ENCODE measurements around the gene ZC3H12C.

Gene ZC3H12C

GRCh38 chr11:110090466-110091026 lies 2.6 kb upstream of the ZC3H12C start:
- no peak overlapping the region for H3K4me3 ChIP-seq (ENCODE audit: insufficient read depth in 1 of 2, low read depth in 1 of 2, low read length in 2 of 2)
- DNase-seq, result no peak
- no peak overlapping the region for H4K91ac ChIP-seq (ENCODE audit: low read length)
- no peak overlapping the region for H2BK5ac ChIP-seq (ENCODE audit: low read depth, low read length, poor library complexity, severe bottlenecking)
- no peaks in the 10 kb centered on the region for H3K9me3 ChIP-seq (ENCODE audit: control insufficient read depth, low read length)
- H3K27ac ChIP-seq (ENCODE audit: low read length, poor library complexity, severe bottlenecking), result no peak overlapping the region
- no peak overlapping the region for H2AK5ac ChIP-seq (ENCODE audit: low read length, severe bottlenecking)
- no peaks in the 10 kb centered on the region for H3K27me3 ChIP-seq (ENCODE audit: control insufficient read depth in 1 of 2, insufficient read depth in 1 of 2, low read length in 2 of 2)
- H4K8ac ChIP-seq (ENCODE audit: low read length), result no peak overlapping the region
- WGBS, result 100% methylated on average over 5 of the region's 6 CpGs
- no peak overlapping the region for H3K23ac ChIP-seq (ENCODE audit: low read length in 2 of 2)
- H3K79me1 ChIP-seq (replicated peaks; ENCODE audit: low read length, poor library complexity, severe bottlenecking), result peaks cover 1% of the 10 kb centered on the region
- H3K9ac ChIP-seq (ENCODE audit: low read length), result no peak overlapping the region
- no peak overlapping the region for H3K18ac ChIP-seq (ENCODE audit: low read depth in 1 of 2, low read length in 2 of 2)
- H2BK12ac ChIP-seq (ENCODE audit: low read length in 2 of 2), result no peak overlapping the region
- H3K4ac ChIP-seq (ENCODE audit: low read depth in 1 of 2, low read length in 2 of 2), result no peak overlapping the region
- no peak overlapping the region for H3K4me2 ChIP-seq (ENCODE audit: low read length, poor library complexity, severe bottlenecking)
- peaks cover 10% of the 10 kb centered on the region for H3K4me1 ChIP-seq (ENCODE audit: control insufficient read depth, insufficient read depth, low read depth, low read length)
- H2AFZ ChIP-seq (ENCODE audit: low read depth, low read length), result no peak overlapping the region
- H2BK15ac ChIP-seq (ENCODE audit: low read depth, poor library complexity, severe bottlenecking), result no peak overlapping the region
- no peak overlapping the region for H3K14ac ChIP-seq (ENCODE audit: low read length in 2 of 2)
- H3K36me3 ChIP-seq (ENCODE audit: control insufficient read depth in 1 of 2, insufficient read depth in 2 of 2, low read depth in 1 of 2, low read length in 2 of 2), result no peaks in the 10 kb centered on the region
- no peak overlapping the region for H2BK120ac ChIP-seq (ENCODE audit: low read depth, low read length)

- peak overlapping the region; percentile 74 for H4K8ac ChIP-seq (ENCODE audit: low read length)
- peak overlapping the region; percentile 53 for H2BK5ac ChIP-seq (ENCODE audit: low read depth, low read length, poor library complexity, severe bottlenecking)
- no peak overlapping the region for H2AK5ac ChIP-seq (ENCODE audit: low read length, severe bottlenecking)
- no peaks in the 10 kb centered on the region for H3K36me3 ChIP-seq (ENCODE audit: control insufficient read depth in 1 of 2, insufficient read depth in 2 of 2, low read depth in 1 of 2, low read length in 2 of 2)
- peak overlapping the region; percentile 29 for H2AFZ ChIP-seq (ENCODE audit: low read depth, low read length)
- H3K18ac ChIP-seq (ENCODE audit: low read depth in 1 of 2, low read length in 2 of 2), result peak overlapping the region; percentile 81 to 92
- H4K91ac ChIP-seq (ENCODE audit: low read length), result peak overlapping the region; percentile 54
- peak overlapping the region; percentile 56 to 89 for H2BK12ac ChIP-seq (ENCODE audit: low read length in 2 of 2)
- H2BK120ac ChIP-seq (ENCODE audit: low read depth, low read length), result peak overlapping the region; percentile 96
- H3K79me1 ChIP-seq (replicated peaks; ENCODE audit: low read length, poor library complexity, severe bottlenecking), result peaks cover 6% of the 10 kb centered on the region
- peak overlapping the region; percentile 81 to 87 for H3K4me3 ChIP-seq (ENCODE audit: insufficient read depth in 1 of 2, low read depth in 1 of 2, low read length in 2 of 2)
- 24% methylated on average over 11 of the region's 11 CpGs for WGBS
- H2BK15ac ChIP-seq (ENCODE audit: low read depth, poor library complexity, severe bottlenecking), result peak overlapping the region; percentile 86
- DNase-seq, result no peak
- no peak overlapping the region for H3K4ac ChIP-seq (ENCODE audit: low read depth in 1 of 2, low read length in 2 of 2)
- no peaks in the 10 kb centered on the region for H3K27me3 ChIP-seq (ENCODE audit: control insufficient read depth in 1 of 2, insufficient read depth in 1 of 2, low read length in 2 of 2)
- peak overlapping the region in 1 of 2 experiments; percentile 96 for H3K23ac ChIP-seq (ENCODE audit: low read length in 2 of 2)
- peak overlapping the region; percentile 90 for H3K9ac ChIP-seq (ENCODE audit: low read length)
- H3K14ac ChIP-seq (ENCODE audit: low read length in 2 of 2), result peak overlapping the region in 1 of 2 experiments; percentile 61
- H3K4me2 ChIP-seq (ENCODE audit: low read length, poor library complexity, severe bottlenecking), result peak overlapping the region; percentile 68
- H3K4me1 ChIP-seq (ENCODE audit: control insufficient read depth, insufficient read depth, low read depth, low read length), result peaks cover 11% of the 10 kb centered on the region
- peak overlapping the region; percentile 52 for H3K27ac ChIP-seq (ENCODE audit: low read length, poor library complexity, severe bottlenecking)
- no peaks in the 10 kb centered on the region for H3K9me3 ChIP-seq (ENCODE audit: control insufficient read depth, low read length)
Measured at GRCh38 chr11:110092111-110092514, 1.1 kb upstream of the ZC3H12C start.

GRCh38 chr11:110093407-110094297 lies 460 bp downstream of the ZC3H12C start:
- peak overlapping the region; percentile 90 for H3K9ac ChIP-seq (ENCODE audit: low read length)
- no peaks in the 10 kb centered on the region for H3K9me3 ChIP-seq (ENCODE audit: control insufficient read depth, low read length)
- peak overlapping the region; percentile 1 to 96 for H3K4ac ChIP-seq (ENCODE audit: low read depth in 1 of 2, low read length in 2 of 2)
- peak; percentile 74 for DNase-seq
- peak overlapping the region; percentile 96 for H2BK120ac ChIP-seq (ENCODE audit: low read depth, low read length)
- H4K8ac ChIP-seq (ENCODE audit: low read length), result peak overlapping the region; percentile 89
- H3K79me1 ChIP-seq (replicated peaks; ENCODE audit: low read length, poor library complexity, severe bottlenecking), result peaks cover 7% of the 10 kb centered on the region
- WGBS, result under 1% methylated on average over 54 of the region's 80 CpGs
- no peaks in the 10 kb centered on the region for H3K36me3 ChIP-seq (ENCODE audit: control insufficient read depth in 1 of 2, insufficient read depth in 2 of 2, low read depth in 1 of 2, low read length in 2 of 2)
- peak overlapping the region; percentile 92 for H2BK5ac ChIP-seq (ENCODE audit: low read depth, low read length, poor library complexity, severe bottlenecking)
- peak overlapping the region; percentile 89 to 95 for H3K18ac ChIP-seq (ENCODE audit: low read depth in 1 of 2, low read length in 2 of 2)
- H3K23ac ChIP-seq (ENCODE audit: low read length in 2 of 2), result peak overlapping the region in 1 of 2 experiments; percentile 20
- no peak overlapping the region for H2AK5ac ChIP-seq (ENCODE audit: low read length, severe bottlenecking)
- peak overlapping the region; percentile 47 to 84 for H3K14ac ChIP-seq (ENCODE audit: low read length in 2 of 2)
- H3K27ac ChIP-seq (ENCODE audit: low read length, poor library complexity, severe bottlenecking), result peak overlapping the region; percentile 30
- peak overlapping the region; percentile 81 for H2AFZ ChIP-seq (ENCODE audit: low read depth, low read length)
- H3K4me3 ChIP-seq (ENCODE audit: insufficient read depth in 1 of 2, low read depth in 1 of 2, low read length in 2 of 2), result peak overlapping the region; percentile 81 to 87
- H2BK12ac ChIP-seq (ENCODE audit: low read length in 2 of 2), result peak overlapping the region in 1 of 2 experiments; percentile 77
- peaks cover 7% of the 10 kb centered on the region for H3K4me1 ChIP-seq (ENCODE audit: control insufficient read depth, insufficient read depth, low read depth, low read length)
- H4K91ac ChIP-seq (ENCODE audit: low read length), result peak overlapping the region; percentile 87
- H3K27me3 ChIP-seq (ENCODE audit: control insufficient read depth in 1 of 2, insufficient read depth in 1 of 2, low read length in 2 of 2), result no peaks in the 10 kb centered on the region
- H2BK15ac ChIP-seq (ENCODE audit: low read depth, poor library complexity, severe bottlenecking), result peak overlapping the region; percentile 90
- peak overlapping the region; percentile 68 for H3K4me2 ChIP-seq (ENCODE audit: low read length, poor library complexity, severe bottlenecking)

Data from mesenchymal stem cell (in vitro differentiated cells and primary cell).